Thymus (tissue), 11 donors: ENCODE measurements around the gene SAP30L. TPM values are rescaled to one million over a fixed set of nuclear protein-coding genes. Genes with fewer than 3 reads are reported as not detected.

Source experiments
- DNase-seq, 9 donors: peaks; one replicate each; pipeline ENCODE4 v3.0.0-alpha.2; 2013; ENCODE audit warnings: low spot score in 9 of 9, low read depth in 6 of 9, missing footprints in 1 of 9
- H3K27ac ChIP-seq, 2 donors: one replicate each; pipeline ENCODE4 v1.5.1; 2013; ENCODE audit warnings: control low read depth in 1 of 2, low read depth in 1 of 2, low read length in 1 of 2, mild to moderate bottlenecking in 1 of 2, moderate library complexity in 1 of 2
- H3K27me3 ChIP-seq, 2 donors: one replicate each; pipeline ENCODE4 v1.5.1; 2013; ENCODE audit warnings: low read length in 1 of 2; ENCODE audit not compliant: control insufficient read depth in 2 of 2, insufficient read depth in 1 of 2
- H3K36me3 ChIP-seq, 2 donors: one replicate each; pipeline ENCODE4 v1.5.1; 2013; ENCODE audit warnings: low read length in 1 of 2, mild to moderate bottlenecking in 1 of 2, moderate library complexity in 1 of 2; ENCODE audit not compliant: control insufficient read depth in 2 of 2, insufficient read depth in 2 of 2
- H3K4me1 ChIP-seq, 2 donors: one replicate each; pipeline ENCODE4 v1.5.1; 2013; ENCODE audit warnings: low read length in 2 of 2; ENCODE audit not compliant: control insufficient read depth in 2 of 2, insufficient read depth in 2 of 2
- H3K4me3 ChIP-seq, 2 donors: one replicate each; pipeline ENCODE4 v1.5.1; 2013; ENCODE audit warnings: low read length in 2 of 2, control low read depth in 1 of 2, mild to moderate bottlenecking in 1 of 2
- H3K9me3 ChIP-seq, 2 donors: one replicate each; pipeline ENCODE4 v1.5.1; 2013; ENCODE audit warnings: low read length in 1 of 2, mild to moderate bottlenecking in 1 of 2; ENCODE audit not compliant: control insufficient read depth in 2 of 2, insufficient read depth in 1 of 2
- WGBS: extraction: QIAGEN DNeasy Blood & Tissue Kit; methylation state at CpG from one replicate; pipeline ENCODE4 v1.1.7; 2013; 5-methylcytosine and 5-hydroxymethylcytosine counted together
- polyA plus RNA-seq: library from polyadenylated mRNA; stranded (reverse); fragments of 200-250 nt; gene quantifications from one replicate; pipeline ENCODE4 v1.2.3, GENCODE V29; 2013
- total RNA-seq: library from RNA; stranded (reverse); fragments of 120-200 nt; gene quantifications from one replicate; pipeline ENCODE4 v1.2.4, GENCODE V29; 2013
- donor health status: healthy.

Gene SAP30L
- total and polyA plus RNA-seq, 2 donors, result 29.0 to 33.1 TPM

- DNase-seq, result no peak
- H3K9me3 ChIP-seq, result no peaks in the 10 kb centered on the region
- H3K27ac ChIP-seq, result no peak overlapping the region
- H3K4me1 ChIP-seq, result peaks cover 3 to 8% of the 10 kb centered on the region in 2 donors
- no peak overlapping the region for H3K4me3 ChIP-seq
- no peaks in the 10 kb centered on the region for H3K36me3 ChIP-seq
- 98% methylated on average over 8 of the region's 8 CpGs for WGBS
- peaks cover 0 to 6% of the 10 kb centered on the region in 2 donors for H3K27me3 ChIP-seq
Observed at GRCh38 chr5:154403776-154404387, 41.9 kb upstream of the SAP30L start.

DNA sequence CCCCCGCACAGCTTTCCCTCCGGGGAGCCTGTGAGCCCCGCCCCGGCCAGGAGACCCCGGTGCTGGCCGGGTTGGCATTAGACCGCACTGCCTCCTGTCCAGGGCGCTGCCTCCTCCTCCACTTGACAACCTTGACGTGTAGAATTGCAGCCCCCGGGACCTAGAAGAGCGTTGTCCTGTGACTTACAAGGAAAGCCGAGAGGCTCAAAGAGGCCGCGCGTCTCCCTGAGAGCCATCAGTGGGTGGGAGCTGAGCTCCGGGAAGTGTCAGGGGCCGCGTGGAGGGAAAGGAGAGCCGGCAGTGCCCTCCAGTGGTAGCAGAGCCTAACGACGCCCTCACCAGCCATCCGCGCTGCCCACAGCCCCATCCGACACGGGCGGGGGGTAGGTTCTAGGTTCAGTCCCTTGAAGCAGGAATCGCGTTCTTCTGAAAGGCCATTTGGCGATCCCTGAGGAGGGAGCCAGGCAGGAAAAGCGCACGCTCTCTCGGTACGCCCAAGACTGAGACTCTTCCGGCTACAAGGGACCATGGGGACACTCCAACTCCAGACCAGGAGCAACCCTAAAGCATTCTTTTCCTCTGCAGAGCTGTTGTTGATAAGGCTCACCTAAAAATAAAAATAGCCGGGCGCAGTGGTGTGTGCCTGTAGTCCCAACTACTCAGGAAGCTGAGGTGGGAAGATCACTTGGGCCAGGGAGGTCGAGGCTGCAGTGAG, 40.6 kb upstream of the SAP30L start:
- H3K9me3 ChIP-seq, result no peaks in the 10 kb centered on the region
- 11% methylated on average over 37 of the region's 37 CpGs for WGBS
- H3K36me3 ChIP-seq, result no peaks in the 10 kb centered on the region
- peak overlapping the region; percentile 31 to 38 for H3K4me3 ChIP-seq
- peaks cover 0 to 6% of the 10 kb centered on the region in 2 donors for H3K27me3 ChIP-seq
- peaks cover 3 to 8% of the 10 kb centered on the region in 2 donors for H3K4me1 ChIP-seq
- H3K27ac ChIP-seq, result no peak overlapping the region
- DNase-seq, result peak; percentile 30 to 73 (median 54)

DNA sequence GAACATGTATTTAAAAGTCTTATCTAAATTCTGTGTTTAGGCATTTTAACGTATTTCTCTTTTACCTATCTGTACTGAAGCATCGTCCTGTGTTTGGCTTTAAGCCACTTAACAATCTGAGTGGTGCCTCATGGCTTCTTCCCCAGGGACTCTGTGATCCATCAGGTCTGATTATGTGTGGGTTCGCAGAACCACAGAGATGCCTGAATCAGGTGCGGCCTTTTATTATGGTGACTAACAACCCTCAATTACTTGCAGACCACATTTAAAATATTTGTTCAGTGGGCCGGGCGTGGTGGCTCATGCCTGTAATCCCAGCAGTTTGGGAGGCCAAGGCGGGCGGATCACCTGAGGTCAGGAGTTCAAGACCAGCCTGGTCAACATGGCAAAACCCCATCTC, 39.6 kb upstream of the SAP30L start:
- Histone ChIP-seq H3K9me3 (no peaks in the 10 kb centered on the region), H3K4me3 (no peak overlapping the region), H3K36me3 (peaks cover 0 to 5% of the 10 kb centered on the region in 2 donors), H3K4me1 (peaks cover 3 to 8% of the 10 kb centered on the region in 2 donors), H3K27ac (no peak overlapping the region), H3K27me3 (peaks cover 0 to 6% of the 10 kb centered on the region in 2 donors)
- WGBS, result 96% methylated on average over 8 of the region's 8 CpGs
- DNase-seq, result no peak

- Histone ChIP-seq H3K27ac (no peak overlapping the region), H3K36me3 (peaks cover 0 to 9% of the 10 kb centered on the region in 2 donors), H3K4me1 (peaks cover 3 to 8% of the 10 kb centered on the region in 2 donors), H3K27me3 (peaks cover 0 to 6% of the 10 kb centered on the region in 2 donors), H3K9me3 (no peaks in the 10 kb centered on the region), H3K4me3 (no peak overlapping the region)
- 97% methylated on average over 4 of the region's 4 CpGs for WGBS
- DNase-seq, result no peak
Observed at GRCh38 chr5:154406826-154407225, 39.0 kb upstream of the SAP30L start.

DNA sequence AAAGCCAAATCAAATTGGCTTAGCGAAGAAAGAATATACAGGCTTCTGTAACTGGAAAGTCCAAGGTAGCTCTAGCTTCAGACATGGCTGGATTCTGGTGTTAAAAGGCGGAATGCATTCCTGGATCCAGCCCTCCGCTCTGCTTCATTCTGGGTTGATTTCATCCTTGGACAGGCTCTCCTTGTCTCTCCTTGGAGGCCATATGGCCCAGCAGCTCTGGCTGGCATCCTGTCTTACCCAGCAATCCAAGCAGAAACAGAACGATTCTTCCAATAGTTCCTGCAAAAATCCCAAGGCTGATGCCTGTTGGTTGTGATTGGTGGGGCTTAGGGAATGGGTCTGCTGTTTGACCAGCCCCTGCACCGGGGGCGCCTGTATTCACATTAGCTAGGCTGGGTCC, 37.0 kb upstream of the SAP30L start:
- DNase-seq, result no peak
- Histone ChIP-seq H3K4me3 (no peak overlapping the region), H3K4me1 (peaks cover 3 to 8% of the 10 kb centered on the region in 2 donors), H3K27ac (no peak overlapping the region), H3K9me3 (no peaks in the 10 kb centered on the region), H3K27me3 (peaks cover 0 to 6% of the 10 kb centered on the region in 2 donors), H3K36me3 (peaks cover 3 to 9% of the 10 kb centered on the region in 2 donors)
- 98% methylated on average over 6 of the region's 6 CpGs for WGBS

GRCh38 chr5:154409230-154409840, 36.5 kb upstream of the SAP30L start:
- DNase-seq, result no peak
- Histone ChIP-seq H3K9me3 (no peaks in the 10 kb centered on the region), H3K4me1 (peaks cover 3 to 8% of the 10 kb centered on the region in 2 donors), H3K27me3 (peaks cover 0 to 6% of the 10 kb centered on the region in 2 donors), H3K27ac (no peak overlapping the region), H3K36me3 (peaks cover 3 to 9% of the 10 kb centered on the region in 2 donors), H3K4me3 (no peak overlapping the region)
- 98% methylated on average over 15 of the region's 15 CpGs for WGBS

DNA sequence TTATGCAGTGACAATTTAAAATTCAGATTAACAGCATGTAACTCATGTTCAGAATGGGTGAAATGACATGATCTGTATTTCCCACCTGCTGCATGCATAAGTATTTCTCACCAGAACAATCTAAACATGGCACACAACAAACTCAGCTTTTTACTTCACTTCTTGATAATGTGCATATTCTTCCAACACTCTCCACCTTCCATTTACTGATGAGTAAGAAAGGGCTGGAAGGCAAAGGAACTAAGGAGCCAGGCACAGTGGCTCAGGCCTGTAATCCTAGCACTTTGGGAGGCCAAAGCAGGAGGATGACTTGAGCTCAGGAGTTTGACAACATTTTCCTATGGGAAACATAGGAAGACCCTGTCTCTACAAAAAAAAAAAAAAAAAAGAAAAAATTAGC, 35.8 kb upstream of the SAP30L start:
- DNase-seq, result no peak
- Histone ChIP-seq H3K27ac (no peak overlapping the region), H3K27me3 (peaks cover 0 to 4% of the 10 kb centered on the region in 2 donors), H3K4me1 (peaks cover 2 to 6% of the 10 kb centered on the region in 2 donors), H3K4me3 (no peak overlapping the region), H3K36me3 (peaks cover 3 to 9% of the 10 kb centered on the region in 2 donors), H3K9me3 (no peaks in the 10 kb centered on the region)

DNA sequence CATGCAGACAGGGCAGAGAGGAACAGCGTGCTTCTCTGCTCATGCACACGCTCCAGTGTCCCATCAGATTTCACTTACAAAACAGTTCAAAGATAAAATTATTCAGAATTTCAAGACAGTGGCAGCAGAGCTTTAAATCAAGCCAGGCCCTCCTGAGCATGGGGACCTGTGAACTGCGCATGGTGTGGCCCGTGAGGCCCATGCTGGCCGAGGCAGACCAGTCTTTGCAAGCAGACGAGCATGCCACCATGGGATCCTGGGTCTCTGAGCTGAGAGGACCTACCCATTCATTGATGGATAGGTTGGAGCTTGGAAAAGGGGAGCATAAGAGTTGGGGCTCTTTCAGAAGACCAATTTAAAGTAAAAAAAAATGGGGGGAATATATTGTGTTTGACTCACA, 35.0 kb upstream of the SAP30L start:
- H3K9me3 ChIP-seq, result no peaks in the 10 kb centered on the region
- H3K36me3 ChIP-seq, result peaks cover 3 to 9% of the 10 kb centered on the region in 2 donors
- no peak overlapping the region for H3K4me3 ChIP-seq
- no peak overlapping the region for H3K27ac ChIP-seq
- 89% methylated on average over 6 of the region's 6 CpGs for WGBS
- no peak for DNase-seq
- H3K27me3 ChIP-seq, result no peaks in the 10 kb centered on the region
- no peaks in the 10 kb centered on the region for H3K4me1 ChIP-seq

GRCh38 chr5:154411338-154411737, 34.5 kb upstream of the SAP30L start:
- Histone ChIP-seq H3K9me3 (no peaks in the 10 kb centered on the region), H3K4me3 (no peak overlapping the region), H3K27ac (no peak overlapping the region), H3K4me1 (no peaks in the 10 kb centered on the region), H3K36me3 (peaks cover 3 to 9% of the 10 kb centered on the region in 2 donors), H3K27me3 (no peaks in the 10 kb centered on the region)
- 99% methylated on average over 5 of the region's 5 CpGs for WGBS
- no peak for DNase-seq
